GM21367 (cell line): Measurements from ENCODE around the gene IGSF1.

Source experiments
- ATAC-seq: cut with Tn5 transposase; IDR thresholded peaks from one replicate; pipeline ENCODE4 v1.9.1; 2021; ENCODE audit not compliant: unreplicated experiment

IGSF1 gene, protein sequence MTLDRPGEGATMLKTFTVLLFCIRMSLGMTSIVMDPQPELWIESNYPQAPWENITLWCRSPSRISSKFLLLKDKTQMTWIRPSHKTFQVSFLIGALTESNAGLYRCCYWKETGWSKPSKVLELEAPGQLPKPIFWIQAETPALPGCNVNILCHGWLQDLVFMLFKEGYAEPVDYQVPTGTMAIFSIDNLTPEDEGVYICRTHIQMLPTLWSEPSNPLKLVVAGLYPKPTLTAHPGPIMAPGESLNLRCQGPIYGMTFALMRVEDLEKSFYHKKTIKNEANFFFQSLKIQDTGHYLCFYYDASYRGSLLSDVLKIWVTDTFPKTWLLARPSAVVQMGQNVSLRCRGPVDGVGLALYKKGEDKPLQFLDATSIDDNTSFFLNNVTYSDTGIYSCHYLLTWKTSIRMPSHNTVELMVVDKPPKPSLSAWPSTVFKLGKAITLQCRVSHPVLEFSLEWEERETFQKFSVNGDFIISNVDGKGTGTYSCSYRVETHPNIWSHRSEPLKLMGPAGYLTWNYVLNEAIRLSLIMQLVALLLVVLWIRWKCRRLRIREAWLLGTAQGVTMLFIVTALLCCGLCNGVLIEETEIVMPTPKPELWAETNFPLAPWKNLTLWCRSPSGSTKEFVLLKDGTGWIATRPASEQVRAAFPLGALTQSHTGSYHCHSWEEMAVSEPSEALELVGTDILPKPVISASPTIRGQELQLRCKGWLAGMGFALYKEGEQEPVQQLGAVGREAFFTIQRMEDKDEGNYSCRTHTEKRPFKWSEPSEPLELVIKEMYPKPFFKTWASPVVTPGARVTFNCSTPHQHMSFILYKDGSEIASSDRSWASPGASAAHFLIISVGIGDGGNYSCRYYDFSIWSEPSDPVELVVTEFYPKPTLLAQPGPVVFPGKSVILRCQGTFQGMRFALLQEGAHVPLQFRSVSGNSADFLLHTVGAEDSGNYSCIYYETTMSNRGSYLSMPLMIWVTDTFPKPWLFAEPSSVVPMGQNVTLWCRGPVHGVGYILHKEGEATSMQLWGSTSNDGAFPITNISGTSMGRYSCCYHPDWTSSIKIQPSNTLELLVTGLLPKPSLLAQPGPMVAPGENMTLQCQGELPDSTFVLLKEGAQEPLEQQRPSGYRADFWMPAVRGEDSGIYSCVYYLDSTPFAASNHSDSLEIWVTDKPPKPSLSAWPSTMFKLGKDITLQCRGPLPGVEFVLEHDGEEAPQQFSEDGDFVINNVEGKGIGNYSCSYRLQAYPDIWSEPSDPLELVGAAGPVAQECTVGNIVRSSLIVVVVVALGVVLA (N-terminal part only)

DNA sequence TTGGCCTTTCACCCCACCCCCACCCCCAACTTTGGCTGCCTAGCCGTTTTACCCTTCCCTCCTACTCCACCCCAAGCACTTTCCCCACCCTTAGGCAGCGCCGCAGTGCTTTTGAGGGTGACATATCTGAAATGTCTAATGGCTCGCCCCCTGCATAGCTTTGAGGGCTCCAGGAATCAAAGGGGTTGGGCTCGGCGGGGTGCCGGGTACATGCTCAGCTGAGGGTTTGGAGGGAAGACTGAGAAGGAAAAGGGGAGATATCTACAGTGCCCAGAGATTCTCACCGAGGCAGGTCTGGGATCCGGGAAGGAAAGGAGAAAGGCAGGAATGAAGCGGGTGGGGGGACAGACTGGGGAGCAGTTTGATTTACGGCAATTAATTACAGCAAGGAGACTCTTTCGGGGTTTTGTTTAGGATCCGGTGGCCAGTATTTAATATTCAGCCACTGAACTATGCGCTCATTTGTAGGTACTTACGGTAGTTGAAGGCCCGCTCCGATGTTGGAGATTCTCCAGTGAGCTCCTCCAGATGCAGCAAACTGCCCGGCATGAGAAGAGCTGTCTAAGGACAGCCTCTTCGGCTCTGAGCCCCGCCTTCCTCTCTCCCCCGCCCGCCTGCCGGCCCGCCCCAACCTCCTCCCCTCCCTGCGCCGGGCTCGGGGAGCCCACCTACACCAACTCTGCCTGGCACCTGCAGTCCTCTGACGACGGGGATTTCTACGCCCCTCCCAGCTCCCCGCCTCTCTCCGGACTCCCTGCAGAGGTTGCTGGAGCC, at the start of gene IGSF1:
Gene IGSF1, minus strand, starts transcription at position 569 of the 774 bp plus-strand sequence. CDS start 2,632 bp downstream, outside the sequence.
- no peak for ATAC-seq

DNA sequence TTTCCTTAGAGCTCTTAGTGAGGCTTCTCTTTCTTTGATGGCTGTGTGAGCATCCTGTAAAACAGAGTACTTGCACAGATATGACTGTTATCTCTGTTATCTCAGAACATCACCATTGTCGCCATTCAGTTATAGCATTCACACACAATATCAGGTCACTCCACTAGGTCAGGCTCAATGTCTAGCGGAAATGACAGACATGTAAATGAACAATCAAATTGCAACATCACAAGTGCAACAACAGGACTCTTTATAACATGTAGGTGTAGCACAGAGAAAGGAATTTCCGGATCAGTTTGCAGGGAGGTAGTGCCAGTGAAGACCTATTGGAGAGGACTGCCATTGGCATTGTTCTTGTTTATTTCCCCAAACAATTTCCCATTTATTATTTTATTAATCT, 43.2 kb upstream of the IGSF1 start:
- no peak for ATAC-seq

DNA sequence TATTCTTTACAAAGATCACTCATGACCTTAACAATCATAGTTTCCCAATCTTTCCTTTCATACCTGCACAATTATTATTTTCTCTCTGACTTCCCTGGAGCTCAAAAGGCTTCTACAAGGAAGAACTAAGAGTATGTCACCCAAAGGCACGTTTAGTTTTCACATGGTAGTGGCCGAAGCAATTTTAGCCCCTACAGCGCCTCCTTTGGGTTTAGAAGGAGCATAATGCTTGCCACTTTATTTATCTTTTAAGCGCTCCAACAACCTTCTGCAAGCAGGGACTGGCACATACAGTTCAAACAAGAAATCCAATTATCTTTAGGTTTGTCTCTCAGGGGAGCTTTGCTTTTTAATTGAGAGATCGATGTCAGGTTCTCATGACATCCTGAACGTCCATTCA, 42.0 kb upstream of the IGSF1 start:
- ATAC-seq: no peak

DNA sequence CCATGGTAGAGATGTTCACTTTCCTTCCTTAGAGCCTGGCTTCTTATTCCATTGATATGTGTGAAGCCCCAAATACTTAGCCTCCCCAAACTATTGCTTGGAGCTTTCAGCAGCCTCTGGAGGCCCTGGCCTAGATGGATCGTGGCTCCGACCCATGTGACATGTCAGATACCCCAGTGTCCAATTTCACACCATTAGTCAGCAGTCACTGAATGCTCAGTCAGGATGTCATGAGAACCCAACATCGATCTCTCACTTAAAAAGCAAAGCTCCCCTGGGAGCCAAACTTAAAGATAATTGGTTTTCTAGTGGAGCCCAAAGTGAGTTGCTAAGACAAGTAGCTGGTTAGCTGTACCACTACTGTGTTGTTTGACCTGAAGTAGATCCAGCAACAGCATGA, 41.6 kb upstream of the IGSF1 start:
- ATAC-seq: no peak

DNA sequence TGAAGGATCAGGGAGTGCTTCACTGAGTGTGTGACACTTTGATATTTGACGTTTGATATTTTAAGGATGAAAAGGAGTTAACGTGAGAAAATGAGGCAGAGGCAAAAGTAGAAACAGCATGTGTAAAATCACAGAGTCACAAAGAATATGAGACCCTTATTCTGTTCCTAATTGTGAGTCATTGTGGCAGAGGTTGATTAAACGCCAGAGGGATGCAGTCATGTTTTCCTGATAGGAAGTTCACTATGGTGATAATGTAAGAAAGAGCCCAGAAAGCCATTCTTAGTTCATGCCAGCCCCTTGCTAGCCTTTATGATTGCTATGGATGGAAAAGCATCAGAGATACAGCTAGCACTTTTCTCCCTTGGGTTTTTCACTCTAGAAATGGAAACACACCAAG, 33.5 kb upstream of the IGSF1 start:
- no peak for ATAC-seq

DNA sequence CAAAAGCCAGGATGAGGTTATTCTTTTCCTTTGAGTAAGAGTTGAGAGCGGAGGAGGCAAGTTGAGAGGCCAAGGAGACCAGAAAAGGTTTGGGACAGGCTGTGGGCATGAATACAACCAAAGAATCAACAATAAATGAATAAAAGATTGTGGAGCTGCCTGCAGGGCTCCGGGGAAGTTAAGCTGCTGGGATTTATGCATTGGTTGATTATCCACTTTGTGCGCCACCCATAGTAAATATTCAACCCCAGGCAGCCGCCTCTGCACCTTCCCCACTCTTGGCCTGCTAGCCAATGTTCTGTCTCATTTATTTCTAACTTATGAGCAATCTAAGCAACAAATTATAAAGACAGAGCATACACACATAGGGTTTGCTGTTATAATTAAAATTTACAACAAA, 28.2 kb upstream of the IGSF1 start:
- no peak for ATAC-seq

DNA sequence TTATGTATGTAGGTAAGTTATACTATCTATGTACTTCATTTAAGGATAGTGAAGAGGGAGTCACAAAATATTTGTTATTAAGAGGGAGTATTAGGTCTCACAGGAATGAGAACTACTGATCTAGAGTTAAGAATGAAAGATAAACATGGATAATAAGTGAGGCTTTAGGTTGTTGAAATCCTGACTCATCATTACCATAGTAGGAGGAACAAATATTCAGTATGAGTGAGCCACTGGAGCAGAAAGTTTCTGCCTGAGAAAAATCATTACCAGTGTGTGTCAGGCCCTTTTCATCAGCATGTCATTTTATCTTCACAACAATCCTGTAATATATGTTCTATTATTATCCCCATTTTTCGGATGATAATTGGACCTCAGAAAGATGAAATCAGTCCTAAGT, 27.2 kb upstream of the IGSF1 start:
- ATAC-seq: no peak

DNA sequence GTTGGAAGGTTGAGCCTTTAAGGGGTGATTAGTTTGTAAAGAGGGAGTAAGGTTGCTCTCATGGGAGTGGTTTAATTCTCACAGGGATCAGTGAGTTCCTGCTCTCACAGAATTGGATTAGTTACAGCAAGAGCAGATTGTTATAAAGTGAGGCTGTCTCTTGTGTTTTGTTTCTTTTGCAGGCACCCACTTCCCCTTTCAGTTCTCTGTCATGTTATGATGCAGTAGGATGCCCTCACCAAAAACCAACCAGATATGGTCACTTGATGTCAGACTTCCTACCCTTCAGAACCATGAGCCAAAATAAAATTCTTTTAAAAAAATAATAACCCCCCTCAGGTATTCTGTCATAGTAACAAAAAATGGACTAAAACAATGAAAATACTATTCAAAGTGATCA, 19.9 kb upstream of the IGSF1 start:
- ATAC-seq: no peak

DNA sequence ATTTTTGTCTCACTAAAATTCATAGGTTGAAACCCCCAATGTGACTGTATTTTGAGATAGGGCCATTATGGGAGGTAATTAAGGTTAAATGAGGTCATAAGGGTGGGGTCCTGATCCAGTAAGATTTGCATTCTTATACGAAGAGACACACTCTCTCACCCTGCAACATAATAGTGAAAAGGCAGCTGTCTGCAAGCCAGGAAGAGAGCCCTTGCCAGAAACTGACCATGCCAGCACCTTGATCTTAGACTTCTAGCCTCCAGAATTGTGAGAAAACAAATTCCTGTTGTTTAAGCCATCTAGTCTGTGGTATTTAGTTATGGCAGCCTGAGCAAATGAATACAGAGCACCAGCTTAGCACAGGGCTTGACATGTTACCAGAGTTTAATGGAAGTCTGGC, 17.5 kb upstream of the IGSF1 start:
- ATAC-seq: no peak

DNA sequence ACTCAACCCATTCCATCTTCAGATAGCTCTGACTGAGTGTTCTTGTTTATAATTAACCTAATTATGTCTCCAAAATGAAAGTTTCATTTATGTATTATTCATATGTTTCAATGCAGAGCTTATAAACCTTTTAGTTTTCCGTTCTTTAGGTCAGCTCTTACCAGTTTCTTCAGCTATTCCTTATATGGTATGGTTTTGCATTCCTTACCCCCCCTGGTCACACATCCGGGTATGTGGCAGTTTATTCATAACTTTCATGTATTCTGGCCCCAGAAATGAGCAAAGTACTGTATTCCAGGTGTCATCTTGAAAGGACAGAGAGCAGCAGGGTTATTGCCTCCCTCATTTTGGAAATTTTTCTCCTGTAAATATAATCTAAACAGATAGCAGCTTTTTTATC, 16.8 kb upstream of the IGSF1 start:
- no peak for ATAC-seq

DNA sequence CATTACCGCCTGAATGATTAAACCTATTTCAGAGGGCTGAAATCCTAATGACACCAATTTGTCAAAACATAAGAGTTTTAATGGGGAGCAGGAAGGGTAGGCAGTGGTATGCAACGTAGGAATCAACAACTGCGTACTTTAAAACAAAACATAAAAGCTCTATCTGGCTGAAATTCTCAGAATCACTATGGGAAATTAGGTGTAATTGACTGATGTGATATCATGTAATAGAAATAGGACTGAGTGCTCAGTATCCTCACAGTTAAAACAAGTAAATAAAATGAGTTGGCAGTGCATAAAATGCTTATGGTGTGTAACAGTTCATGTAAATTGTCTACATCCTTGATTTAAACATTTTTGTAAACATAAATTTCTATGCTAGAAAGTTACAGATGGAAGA, 13.6 kb upstream of the IGSF1 start:
- ATAC-seq: no peak

DNA sequence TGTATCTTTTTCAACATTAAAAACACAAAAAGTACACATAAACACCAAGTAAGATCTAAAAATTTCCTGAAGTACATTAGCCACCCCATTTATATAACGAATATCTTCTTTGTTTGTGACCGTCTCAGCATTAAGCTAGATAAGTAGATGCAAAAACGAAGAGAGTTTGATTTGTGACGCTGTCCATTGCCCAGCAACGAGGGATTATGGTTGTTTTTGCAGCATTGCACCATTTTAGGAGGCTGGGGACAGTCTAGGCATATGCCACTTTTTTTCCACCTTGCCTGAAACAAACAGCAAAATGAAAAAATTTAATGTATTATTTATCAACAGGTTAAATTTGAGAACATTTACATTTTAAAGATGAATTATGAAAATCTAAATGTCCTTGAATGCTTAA, 12.0 kb upstream of the IGSF1 start:
- no peak for ATAC-seq

DNA sequence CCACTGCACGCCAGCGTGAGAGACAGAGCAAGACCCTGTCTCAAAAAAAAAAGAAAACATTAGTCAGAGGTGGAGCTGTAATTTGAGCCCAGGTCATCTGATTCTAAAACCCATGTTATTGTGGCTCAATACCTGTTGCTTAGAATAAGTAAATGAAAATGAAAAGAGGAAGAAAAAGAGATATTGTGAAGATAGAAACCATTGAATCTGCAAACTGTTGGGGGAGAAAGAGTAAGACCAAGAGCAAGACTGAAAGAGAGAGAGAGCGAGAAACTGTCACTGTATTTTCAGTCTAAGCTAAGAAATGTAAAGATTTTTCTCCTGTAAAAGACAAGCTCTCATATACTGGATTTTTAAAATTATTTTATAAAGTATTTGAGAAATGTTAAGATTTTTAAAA, 9.7 kb upstream of the IGSF1 start:
- no peak for ATAC-seq

DNA sequence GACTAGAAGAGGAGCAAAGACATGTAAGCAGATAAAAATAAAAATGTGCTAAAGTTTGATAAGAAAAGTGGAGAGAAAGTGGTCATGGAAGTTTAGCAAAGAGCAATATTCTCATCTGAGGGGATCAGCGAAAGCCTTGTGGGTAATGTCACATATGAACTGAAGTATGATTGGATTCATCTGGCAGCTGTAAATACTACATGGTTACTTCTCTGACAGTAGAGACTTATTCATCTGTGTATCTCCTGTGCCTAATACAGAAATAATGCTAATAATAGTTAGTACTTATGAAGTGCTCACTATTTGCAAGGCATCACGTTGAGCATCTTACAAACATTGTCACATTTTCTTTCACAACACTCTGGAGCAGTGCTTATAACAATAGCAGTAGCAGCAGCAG, 8.9 kb upstream of the IGSF1 start:
- ATAC-seq: no peak

DNA sequence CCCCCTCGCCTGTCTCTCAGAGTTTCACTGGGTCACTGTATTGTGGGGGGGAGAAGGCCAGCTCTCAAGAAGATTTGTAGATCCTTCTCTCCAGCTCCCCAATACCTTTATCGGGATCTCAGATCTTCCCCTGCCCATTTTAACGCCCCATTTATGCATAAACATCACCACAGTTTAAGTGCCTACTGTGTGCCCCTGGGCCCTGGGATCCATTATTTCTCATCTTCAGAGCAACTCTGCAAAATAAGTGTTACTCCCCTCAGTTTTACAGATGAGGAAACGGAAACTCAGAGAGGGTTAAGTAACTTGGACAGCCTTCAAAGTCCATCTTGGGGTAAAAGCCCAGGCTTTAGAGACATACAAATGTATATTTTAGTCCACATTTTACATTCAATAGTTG, 421 bp upstream of the IGSF1 start:
- ATAC-seq: no peak

DNA sequence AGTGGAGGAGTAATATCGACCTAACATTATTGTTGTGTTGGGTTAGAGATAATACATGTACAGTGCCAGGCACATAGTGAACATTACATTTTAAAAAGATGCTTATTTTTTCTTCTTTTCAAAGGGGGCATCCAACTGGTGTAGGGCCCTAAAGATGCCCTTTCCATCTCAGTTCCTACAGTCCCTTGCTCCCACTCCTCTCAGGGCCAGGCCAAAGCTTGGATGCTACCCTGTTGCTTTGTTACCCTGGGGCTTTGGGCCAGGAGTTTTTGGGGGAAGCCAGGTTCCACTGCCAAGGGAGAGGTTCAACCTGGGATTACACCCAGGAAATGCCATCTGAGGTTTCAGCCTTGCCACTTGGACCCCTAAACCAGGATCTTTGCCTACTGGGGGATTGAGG, 918 bp downstream of the IGSF1 start:
- ATAC-seq: no peak

DNA sequence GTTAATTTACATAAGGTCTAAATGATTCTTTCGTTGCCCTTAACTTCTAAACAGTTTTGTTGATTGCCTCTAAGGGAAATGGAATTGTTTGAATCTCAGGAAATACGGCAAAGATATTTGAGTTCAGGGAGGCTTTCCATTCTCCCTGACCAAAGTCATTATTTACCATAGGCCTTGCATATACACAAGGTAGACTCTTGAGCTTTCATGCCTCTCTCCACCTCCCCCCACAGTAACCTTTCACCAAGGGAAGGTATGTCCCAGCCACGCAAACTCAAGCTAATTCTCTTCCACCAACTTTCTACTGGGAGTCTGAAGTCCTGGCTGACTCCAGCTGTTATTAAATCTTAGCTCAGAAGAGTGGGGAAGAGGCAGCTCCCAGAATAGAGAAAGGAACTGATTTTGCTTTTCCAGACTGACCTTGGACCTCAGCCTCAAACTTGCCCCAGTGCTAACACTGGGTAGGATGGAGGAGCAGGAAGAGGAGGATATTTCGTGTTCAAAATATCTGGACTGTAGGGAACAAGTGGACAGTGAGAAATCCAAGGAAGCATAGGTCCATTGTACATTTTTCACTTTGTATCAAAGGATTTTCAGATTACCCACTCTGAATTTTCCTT, 1.4 kb downstream of the IGSF1 start:
- ATAC-seq: no peak

DNA sequence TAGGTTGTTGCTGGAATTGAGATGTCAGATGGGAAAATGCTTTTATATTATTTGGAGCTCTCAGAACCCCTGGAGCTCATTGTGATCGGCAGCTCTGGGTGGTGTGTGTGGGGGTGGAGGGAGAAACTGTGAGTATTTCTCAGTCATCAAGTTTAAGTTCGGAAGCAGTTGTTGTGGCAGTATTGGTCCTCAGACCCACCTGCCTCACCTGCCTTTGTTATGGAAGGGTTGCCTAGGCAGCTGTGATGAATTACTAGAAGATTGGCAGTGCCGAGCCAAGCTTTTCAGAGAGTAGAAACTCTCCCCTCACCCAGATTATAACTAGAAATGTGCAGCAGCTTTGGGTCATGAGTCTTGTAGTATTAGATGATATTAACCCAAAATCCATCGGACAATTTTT, 9.5 kb downstream of the IGSF1 start:
- no peak for ATAC-seq

DNA sequence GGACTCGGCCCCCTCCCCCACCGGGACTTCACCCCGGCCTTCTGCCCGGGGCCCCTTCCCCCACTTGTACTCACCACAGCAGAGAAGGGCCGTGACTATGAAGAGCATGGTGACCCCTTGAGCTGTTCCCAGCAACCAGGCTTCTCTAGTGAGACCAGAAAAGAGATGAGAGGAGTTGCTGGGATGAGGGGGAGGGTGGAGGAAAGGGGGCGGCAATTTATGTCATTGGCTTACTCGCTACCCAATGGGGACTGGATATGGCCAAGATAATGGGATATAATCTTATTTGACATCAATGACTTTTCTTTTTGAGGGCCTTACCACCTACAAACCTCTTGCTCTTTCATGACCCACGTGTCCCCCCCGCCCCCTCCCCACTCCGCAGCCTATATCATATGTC, 9.9 kb downstream of the IGSF1 start:
- no peak for ATAC-seq

DNA sequence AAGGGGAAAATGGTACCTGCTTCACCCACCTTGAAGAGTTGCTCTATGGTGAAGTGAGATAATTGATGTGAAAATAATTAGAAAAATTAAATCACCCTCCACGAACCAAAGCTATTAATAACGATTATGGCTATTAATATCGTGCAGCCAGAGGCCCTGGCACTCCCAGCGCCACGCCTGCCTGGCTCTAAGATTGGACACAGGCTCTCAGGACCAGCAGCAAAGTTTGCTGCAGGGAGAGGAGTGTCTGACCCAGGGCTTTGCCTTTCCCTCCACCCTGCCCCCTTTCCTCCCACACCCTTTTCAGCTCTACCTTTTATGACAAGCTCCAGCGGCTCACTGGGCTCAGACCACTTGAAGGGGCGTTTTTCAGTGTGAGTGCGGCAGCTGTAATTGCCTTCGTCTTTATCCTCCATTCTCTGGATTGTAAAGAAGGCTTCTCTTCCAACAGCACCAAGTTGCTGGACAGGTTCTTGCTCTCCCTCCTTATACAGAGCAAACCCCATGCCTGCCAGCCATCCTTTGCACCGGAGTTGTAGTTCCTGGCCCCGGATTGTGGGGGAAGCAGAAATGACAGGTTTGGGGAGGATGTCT, 11.5 kb downstream of the IGSF1 start:
- no peak for ATAC-seq
